SK-N-SH (cell line): Measurements from ENCODE around the gene CCDC61. TPM values are rescaled to one million over a fixed set of nuclear protein-coding genes. Genes with fewer than 3 reads are reported as not detected.
A peak's percentile ranks its signal among the peaks of the same experiment; 100 is the strongest.

ENCODE experiments used
- CTCF ChIA-PET: fragments of 300-600, 350-600 bp; formaldehyde crosslinking; extraction: SDS; loops from one replicate; lab custom pipeline; 2021; lab: Yijun Ruan, JAX
- POLR2A ChIA-PET: fragments of 350-600 bp; sonication (Branson Sonifier 250); formaldehyde crosslinking; extraction: SDS; loops from one replicate; lab custom pipeline; 2020; ENCODE audit warnings: antibody characterized with exemption, inconsistent platforms; lab: Yijun Ruan, JAX
- DNase-seq: peaks from one replicate; pipeline ENCODE4 v3.0.0; 2012
- H2AFZ ChIP-seq: fragments of 200-600 bp; sonication (generic); 2 replicates; pipeline ENCODE4 v1.8.1; 2016; ENCODE audit warnings: antibody characterized with exemption, mild to moderate bottlenecking, low read depth
- H3F3A ChIP-seq: fragments of 200-600 bp; sonication (generic); replicated peaks from 2 replicates; pipeline ENCODE3; 2016; ENCODE audit warnings: antibody characterized with exemption, mild to moderate bottlenecking; ENCODE audit not compliant: insufficient read depth
- H3K27ac ChIP-seq, 2 experiments: fragments of 200-500 bp in 1 of 2; fragments of 200-600 bp in 1 of 2; sonication (Bioruptor generic) in 1 of 2; sonication (generic), shearing (Covaris generic) in 1 of 2; 2 replicates each; pipeline versions ENCODE4 v1.5.1 to v1.6.1; 2014 to 2016; ENCODE audit warnings: low read depth in 2 of 2, inconsistent platforms in 1 of 2, low read length in 1 of 2, mild to moderate bottlenecking in 1 of 2, mixed read lengths in 1 of 2
- H3K27me3 ChIP-seq: fragments of 200-600 bp; sonication (generic), shearing (Covaris generic); 2 replicates; pipeline ENCODE4 v1.6.1; 2016; ENCODE audit warnings: mixed run types; ENCODE audit not compliant: insufficient read depth
- H3K36me3 ChIP-seq, 2 experiments: fragments of 200-500 bp in 1 of 2; fragments of 200-600 bp in 1 of 2; sonication (Bioruptor generic) in 1 of 2; sonication (generic) in 1 of 2; replicated peaks in 1 of 2; 2 replicates each; pipeline versions ENCODE3 to v1.5.1; 2014 to 2016; ENCODE audit warnings: low read length in 1 of 2, mild to moderate bottlenecking in 1 of 2; ENCODE audit not compliant: insufficient read depth in 2 of 2, control insufficient read depth in 1 of 2
- H3K4me1 ChIP-seq, 2 experiments: fragments of 200-500 bp in 1 of 2; fragments of 200-600 bp in 1 of 2; sonication (Bioruptor generic) in 1 of 2; sonication (generic), shearing (Covaris generic) in 1 of 2; 2 replicates each; pipeline versions ENCODE4 v1.5.1 to v1.6.1; 2014 to 2016; ENCODE audit warnings: low read depth in 1 of 2, low read length in 1 of 2, mixed run types in 1 of 2; ENCODE audit not compliant: insufficient read depth in 2 of 2, control insufficient read depth in 1 of 2
- H3K4me2 ChIP-seq: fragments of 200-600 bp; sonication (generic), shearing (Covaris generic); 2 replicates; pipeline ENCODE4 v1.6.1; 2017; ENCODE audit warnings: mixed run types
- H3K4me3 ChIP-seq, 2 experiments: fragments of 200-500 bp in 1 of 2; fragments of 200-600 bp in 1 of 2; sonication (Bioruptor generic) in 1 of 2; sonication (generic), shearing (Covaris generic) in 1 of 2; 2 replicates each; pipeline versions ENCODE4 v1.5.1 to v1.8.1; 2014 to 2016; ENCODE audit warnings: low read depth in 2 of 2, inconsistent platforms in 1 of 2, low read length in 1 of 2, mild to moderate bottlenecking in 1 of 2, mixed read lengths in 1 of 2, moderate library complexity in 1 of 2
- H3K79me2 ChIP-seq: fragments of 200-600 bp; sonication (generic); 2 replicates; pipeline ENCODE4 v1.8.1; 2017; ENCODE audit warnings: mild to moderate bottlenecking; ENCODE audit not compliant: insufficient read depth
- H3K9ac ChIP-seq: fragments of 200-600 bp; sonication (generic); 2 replicates; pipeline ENCODE4 v1.6.1; 2017; ENCODE audit warnings: mixed run types
- H3K9me2 ChIP-seq: fragments of 200-600 bp; sonication (generic); 2 replicates; pipeline ENCODE4 v1.6.1; 2017; ENCODE audit warnings: mixed run types
- H3K9me3 ChIP-seq: fragments of 200-600 bp; sonication (generic); 2 replicates; pipeline ENCODE4 v1.6.1; 2017; ENCODE audit warnings: mixed run types, mild to moderate bottlenecking, moderate library complexity
- H4K20me1 ChIP-seq: fragments of 200-600 bp; sonication (generic); 2 replicates; pipeline ENCODE4 v1.6.1; 2017; ENCODE audit warnings: mild to moderate bottlenecking, mixed run types; ENCODE audit not compliant: insufficient read depth
- CHD2 ChIP-seq: fragments of 150-350 bp; IDR thresholded peaks from 2 replicates; pipeline ENCODE4 v1.6.1; 2018; ENCODE audit warnings: low read length; ENCODE audit not compliant: partially characterized antibody
- ELF1 ChIP-seq: IDR thresholded peaks from 2 replicates; pipeline ENCODE4 v1.4.0; 2012
- EP300 ChIP-seq, 2 experiments: IDR thresholded peaks; 2 replicates each; pipeline versions ENCODE4 v1.4.0 to v1.6.1; 2012; ENCODE audit warnings: borderline replicate concordance in 1 of 2, low read depth in 1 of 2, low read length in 1 of 2
- FOSL2 ChIP-seq: IDR thresholded peaks from 2 replicates; pipeline ENCODE4 v1.4.0; 2012; ENCODE audit warnings: low read depth, mild to moderate bottlenecking, moderate library complexity, borderline replicate concordance
- FOXM1 ChIP-seq: IDR thresholded peaks from 2 replicates; pipeline ENCODE4 v1.4.0; 2012; ENCODE audit warnings: low read depth, mild to moderate bottlenecking
- GATA2 ChIP-seq: sonication (generic); formaldehyde crosslinking; IDR thresholded peaks from 2 replicates; pipeline ENCODE4 v1.5.0; 2020; ENCODE audit warnings: mild to moderate bottlenecking, missing genetic modification reagents
- JUND ChIP-seq: IDR thresholded peaks from 2 replicates; pipeline ENCODE4 v1.4.0; 2012
- MEF2A ChIP-seq: IDR thresholded peaks from 2 replicates; pipeline ENCODE4 v1.4.0; 2012; ENCODE audit warnings: low read depth, borderline replicate concordance
- MXI1 ChIP-seq: IDR thresholded peaks from 2 replicates; pipeline ENCODE4 v1.6.1; 2012; ENCODE audit warnings: mild to moderate bottlenecking, low read depth, low read length, improper control_type of control experiment
- NFIC ChIP-seq: IDR thresholded peaks from 2 replicates; pipeline ENCODE4 v1.4.0; 2012; ENCODE audit warnings: borderline replicate concordance
- NRF1 ChIP-seq: IDR thresholded peaks from 2 replicates; pipeline ENCODE4 v1.6.1; 2012; ENCODE audit warnings: low read depth, mild to moderate bottlenecking, low read length
- RCOR1 ChIP-seq: fragments of 150-350 bp; IDR thresholded peaks from 2 replicates; pipeline ENCODE4 v1.6.1; 2017; ENCODE audit warnings: antibody characterized with exemption, low read length
- RFX5 ChIP-seq: IDR thresholded peaks from 2 replicates; pipeline ENCODE4 v1.6.1; 2012; ENCODE audit warnings: mild to moderate bottlenecking, improper control_type of control experiment, low read length
- RXRA ChIP-seq: IDR thresholded peaks from 2 replicates; pipeline ENCODE4 v1.4.0; 2012; ENCODE audit warnings: low read depth, mild to moderate bottlenecking, borderline replicate concordance
- SIN3A ChIP-seq: IDR thresholded peaks from 2 replicates; pipeline ENCODE4 v1.6.1; 2012; ENCODE audit warnings: low read depth, mild to moderate bottlenecking, low read length, moderate library complexity, borderline replicate concordance
- SMC3 ChIP-seq: IDR thresholded peaks from 2 replicates; pipeline ENCODE4 v1.6.1; 2012; ENCODE audit warnings: low read depth, low read length, improper control_type of control experiment
- TAF1 ChIP-seq: IDR thresholded peaks from 2 replicates; pipeline ENCODE4 v1.6.1; 2012; ENCODE audit warnings: low read depth, mild to moderate bottlenecking, low read length, moderate library complexity, borderline replicate concordance
- YY1 ChIP-seq: IDR thresholded peaks from 2 replicates; pipeline ENCODE4 v1.4.0; 2012; ENCODE audit warnings: low read depth, mild to moderate bottlenecking
- WGBS: methylation state at CpG from one replicate; pipeline ENCODE4 v1.1.6; 2017; ENCODE audit warnings: low lambda C conversion rate; 5-methylcytosine and 5-hydroxymethylcytosine counted together
- polyA plus RNA-seq, 3 experiments: library from polyadenylated mRNA; depleted of rRNA; stranded (reverse); fragments of >200 nt; gene quantifications; 2 replicates each; pipeline ENCODE4 v1.2.3, GENCODE V29; 2012
- TF ChIP-seq, protein P1 (sequence below): IDR thresholded peaks from 2 replicates; pipeline ENCODE4 v1.6.1; 2012; ENCODE audit warnings: mild to moderate bottlenecking, low read depth, low read length, moderate library complexity
- TF ChIP-seq, protein P2 (sequence below): IDR thresholded peaks from 2 replicates; pipeline ENCODE4 v1.4.0; 2012; ENCODE audit warnings: low read depth, borderline replicate concordance

The CCDC61 gene
- polyA plus RNA-seq, 1 of the 3 experiments (the other 2 are of a cell fraction) = 6.8 TPM

- TF ChIP-seq, protein P1, sequence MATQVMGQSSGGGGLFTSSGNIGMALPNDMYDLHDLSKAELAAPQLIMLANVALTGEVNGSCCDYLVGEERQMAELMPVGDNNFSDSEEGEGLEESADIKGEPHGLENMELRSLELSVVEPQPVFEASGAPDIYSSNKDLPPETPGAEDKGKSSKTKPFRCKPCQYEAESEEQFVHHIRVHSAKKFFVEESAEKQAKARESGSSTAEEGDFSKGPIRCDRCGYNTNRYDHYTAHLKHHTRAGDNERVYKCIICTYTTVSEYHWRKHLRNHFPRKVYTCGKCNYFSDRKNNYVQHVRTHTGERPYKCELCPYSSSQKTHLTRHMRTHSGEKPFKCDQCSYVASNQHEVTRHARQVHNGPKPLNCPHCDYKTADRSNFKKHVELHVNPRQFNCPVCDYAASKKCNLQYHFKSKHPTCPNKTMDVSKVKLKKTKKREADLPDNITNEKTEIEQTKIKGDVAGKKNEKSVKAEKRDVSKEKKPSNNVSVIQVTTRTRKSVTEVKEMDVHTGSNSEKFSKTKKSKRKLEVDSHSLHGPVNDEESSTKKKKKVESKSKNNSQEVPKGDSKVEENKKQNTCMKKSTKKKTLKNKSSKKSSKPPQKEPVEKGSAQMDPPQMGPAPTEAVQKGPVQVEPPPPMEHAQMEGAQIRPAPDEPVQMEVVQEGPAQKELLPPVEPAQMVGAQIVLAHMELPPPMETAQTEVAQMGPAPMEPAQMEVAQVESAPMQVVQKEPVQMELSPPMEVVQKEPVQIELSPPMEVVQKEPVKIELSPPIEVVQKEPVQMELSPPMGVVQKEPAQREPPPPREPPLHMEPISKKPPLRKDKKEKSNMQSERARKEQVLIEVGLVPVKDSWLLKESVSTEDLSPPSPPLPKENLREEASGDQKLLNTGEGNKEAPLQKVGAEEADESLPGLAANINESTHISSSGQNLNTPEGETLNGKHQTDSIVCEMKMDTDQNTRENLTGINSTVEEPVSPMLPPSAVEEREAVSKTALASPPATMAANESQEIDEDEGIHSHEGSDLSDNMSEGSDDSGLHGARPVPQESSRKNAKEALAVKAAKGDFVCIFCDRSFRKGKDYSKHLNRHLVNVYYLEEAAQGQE = no peak
- no peak for TF ChIP-seq RXRA
- no peak for TF ChIP-seq YY1
These were observed 5.0 kb upstream of the CCDC61 start (continued) for GRCh38 chr19:45990113-45990728.

GRCh38 chr19:45994456-45994997, 740 bp upstream of the CCDC61 start:
- no peak for DNase-seq
- Histone ChIP-seq H3K79me2 (peaks cover 19% of the 10 kb centered on the region), H3K9me3 (no peaks in the 10 kb centered on the region), H3K36me3 (no peaks in the 10 kb centered on the region), H3K27ac (peak overlapping the region; percentile 30 to 56), H3K9me2 (no peaks in the 10 kb centered on the region), H2AFZ (peak overlapping the region; percentile 90), H3K9ac (peak overlapping the region; percentile 27; the same call in 1 of the 2 replicates), H3K4me3 (peak overlapping the region; percentile 51 to 62), H3F3A (peaks cover 12% of the 10 kb centered on the region), H3K27me3 (no peaks in the 10 kb centered on the region), H3K4me2 (peak overlapping the region; percentile 74), H3K4me1 (peaks cover 0 to 10% of the 10 kb centered on the region in 2 experiments; a peak in 1 of 4 replicates), H4K20me1 (no peaks in the 10 kb centered on the region)
- no peak for TF ChIP-seq FOXM1
- no peak for TF ChIP-seq EP300 (IDR thresholded peaks at IDR 0.05; ENCODE audit: borderline replicate concordance in 1 of 2, low read depth in 1 of 2, low read length in 1 of 2)
- TF ChIP-seq NFIC = no peak
- TF ChIP-seq GATA2 (CRISPR knock-in tag) = no peak
- no peak for TF ChIP-seq RFX5
- TF ChIP-seq TAF1 = no peak
- TF ChIP-seq NRF1 = no peak
- TF ChIP-seq CHD2 = no peak
- TF ChIP-seq RXRA = no peak
- TF ChIP-seq, protein P2, sequence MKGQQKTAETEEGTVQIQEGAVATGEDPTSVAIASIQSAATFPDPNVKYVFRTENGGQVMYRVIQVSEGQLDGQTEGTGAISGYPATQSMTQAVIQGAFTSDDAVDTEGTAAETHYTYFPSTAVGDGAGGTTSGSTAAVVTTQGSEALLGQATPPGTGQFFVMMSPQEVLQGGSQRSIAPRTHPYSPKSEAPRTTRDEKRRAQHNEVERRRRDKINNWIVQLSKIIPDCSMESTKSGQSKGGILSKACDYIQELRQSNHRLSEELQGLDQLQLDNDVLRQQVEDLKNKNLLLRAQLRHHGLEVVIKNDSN = no peak
- TF ChIP-seq JUND = no peak
- no peak for TF ChIP-seq SMC3
- no peak for TF ChIP-seq RCOR1
- TF ChIP-seq, protein P1 = no peak
- TF ChIP-seq MEF2A = no peak
- TF ChIP-seq FOSL2 = no peak
- no peak for TF ChIP-seq MXI1
- no peak for TF ChIP-seq SIN3A
- no peak for TF ChIP-seq ELF1
- ChIA-PET CTCF (interaction anchor here (1.0 to 1.4 kb wide), 4 partner anchors 23 to 92 kb away, joined by 3 to 5 read pairs (median 4); partner anchors contain the start of gene MYPOP), POLR2A (interaction anchor here (0.6 to 1.0 kb wide), 3 partner anchors 25 to 131 kb away, joined by 3 to 5 read pairs (median 3); partner anchors contain the start of gene MYPOP)
- WGBS = 6% methylated on average over 8 of the region's 8 CpGs
